Neural cell (in vitro differentiated cells): ENCODE measurements around the gene SLC25A26.
"Not testable (repeated sequence)": the region's sequence is repeated elsewhere in the genome, so short reads cannot be mapped to it uniquely, and the experiment has no call there.

Experiments
- CTCF ChIP-seq: fragments of 450-650 bp; IDR thresholded peaks from 2 replicates; pipeline ENCODE4 v1.5.1; 2014; ENCODE audit warnings: antibody characterized with exemption, mild to moderate bottlenecking, moderate library complexity; ENCODE audit not compliant: poor library complexity, severe bottlenecking
- EP300 ChIP-seq: fragments of 450-650 bp; conservative IDR thresholded peaks from 2 replicates; pipeline ENCODE4 v1.6.1; 2014; ENCODE audit warnings: antibody characterized with exemption, mild to moderate bottlenecking, moderate library complexity; ENCODE audit not compliant: poor library complexity, severe bottlenecking
- MXI1 ChIP-seq: fragments of 450-650 bp; conservative IDR thresholded peaks from 2 replicates; pipeline ENCODE4 v1.6.1; 2014; ENCODE audit warnings: antibody characterized with exemption, mild to moderate bottlenecking; ENCODE audit not compliant: poor library complexity, severe bottlenecking
- POLR2AphosphoS5 ChIP-seq: IDR thresholded peaks from 2 replicates; pipeline ENCODE4 v1.6.1; 2012
- TAF1 ChIP-seq: IDR thresholded peaks from 2 replicates; pipeline ENCODE4 v1.6.1; 2012; ENCODE audit warnings: low read depth

DNA sequence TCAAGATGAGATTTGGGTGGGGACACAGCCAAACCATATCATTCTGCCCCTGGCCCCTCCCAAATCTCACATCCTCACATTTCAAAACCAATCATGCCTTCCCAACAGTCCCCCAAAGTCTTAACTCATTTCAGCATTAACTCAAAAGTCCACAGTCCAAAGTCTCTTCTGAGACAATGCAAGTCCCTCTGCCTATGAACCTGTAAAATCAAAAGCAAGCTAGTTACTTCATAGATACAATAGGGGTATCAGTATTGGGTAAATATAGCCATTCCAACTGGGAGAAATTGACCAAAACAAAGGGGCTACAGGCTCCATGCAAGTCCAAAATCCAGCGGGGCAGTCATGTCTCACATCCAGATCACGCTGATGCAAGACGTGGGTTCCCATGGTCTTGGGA, 200.3 kb downstream of the SLC25A26 start:
- not testable (repeated sequence) for TF ChIP-seq CTCF, POLR2AphosphoS5, TAF1, EP300, MXI1
